Lung (tissue), 12 donors: Measurements from ENCODE around the gene RAB29. TPM values are rescaled to one million over a fixed set of nuclear protein-coding genes. Genes with fewer than 3 reads are reported as not detected.
A peak's percentile ranks its signal among the peaks of the same experiment; 100 is the strongest.

Experiments used
- ATAC-seq: fragments of 200-7000 bp; cut with Tn5 transposase; one replicate; pipeline ENCODE4 v1.9.1; 2020; ENCODE audit warnings: moderate number of reproducible peaks; ENCODE audit not compliant: insufficient read depth, low FRiP score
- DNase-seq, 3 donors: peaks; one replicate each; pipeline ENCODE4 v3.0.0-alpha.2; 2013 to 2017
- H3K27ac ChIP-seq, 2 donors: one replicate each; pipeline ENCODE4 v1.5.1; 2013; ENCODE audit warnings: mild to moderate bottlenecking in 2 of 2, moderate library complexity in 2 of 2, control low read depth in 1 of 2, inconsistent platforms in 1 of 2, low read depth in 1 of 2, low read length in 1 of 2
- H3K27me3 ChIP-seq, 3 donors: one replicate each; pipeline ENCODE4 v1.5.1; 2013; ENCODE audit warnings: low read length in 2 of 3; ENCODE audit not compliant: control insufficient read depth in 3 of 3, insufficient read depth in 3 of 3
- H3K36me3 ChIP-seq, 4 donors: one replicate each; pipeline ENCODE4 v1.5.1; 2013; ENCODE audit warnings: low read length in 4 of 4, mild to moderate bottlenecking in 1 of 4, moderate library complexity in 1 of 4; ENCODE audit not compliant: control insufficient read depth in 4 of 4, insufficient read depth in 4 of 4
- H3K4me1 ChIP-seq, 5 donors: one replicate each; pipeline ENCODE4 v1.5.1; 2013; ENCODE audit warnings: low read length in 5 of 5, mild to moderate bottlenecking in 2 of 5, moderate library complexity in 1 of 5; ENCODE audit not compliant: control insufficient read depth in 5 of 5, insufficient read depth in 5 of 5
- H3K4me3 ChIP-seq: one replicate; pipeline ENCODE4 v1.5.1; 2013; ENCODE audit warnings: mild to moderate bottlenecking, control low read depth, moderate library complexity
- H3K9ac ChIP-seq, 2 donors: one replicate each; pipeline ENCODE4 v1.5.1; 2013; ENCODE audit warnings: low read length in 2 of 2, control low read depth in 1 of 2; ENCODE audit not compliant: insufficient read depth in 1 of 2
- H3K9me3 ChIP-seq, 4 donors: one replicate each; pipeline ENCODE4 v1.5.1; 2013; ENCODE audit warnings: low read length in 3 of 4, mild to moderate bottlenecking in 1 of 4, moderate library complexity in 1 of 4; ENCODE audit not compliant: control insufficient read depth in 4 of 4, insufficient read depth in 3 of 4
- WGBS, 2 donors: extraction: QIAGEN DNeasy Blood & Tissue Kit; methylation state at CpG; one replicate each; pipeline ENCODE4 v1.1.7; 2013; 5-methylcytosine and 5-hydroxymethylcytosine counted together
- polyA plus RNA-seq, 2 donors: library from polyadenylated mRNA; stranded (reverse); fragments of 200-250 nt; gene quantifications; one replicate each; pipeline ENCODE4 v1.2.1, GENCODE V29; 2013
- total RNA-seq, 2 donors: library from RNA; depleted of rRNA in 1 of 2; stranded (reverse); fragments of >200 nt in 1 of 2; gene quantifications; one replicate each; pipeline ENCODE4 v1.2.1, GENCODE V29; 2014 to 2021
- TF ChIP-seq, protein P1 (sequence below): IDR thresholded peaks from 2 replicates; pipeline ENCODE4 v1.5.1; 2012; ENCODE audit warnings: mild to moderate bottlenecking; ENCODE audit errors: control extremely low read depth, extremely low read depth
- donor health status: control.
- donor health status: control.
- donor health status: Bipolar disorder and iron deficiency.
- donor health status: healthy.
- donor health status: DM: yes; HTN: yes; CAD: no.

Gene RAB29
- total and polyA plus RNA-seq, 4 donors, result 8.7 to 20.0 (median 15.5) TPM

DNA sequence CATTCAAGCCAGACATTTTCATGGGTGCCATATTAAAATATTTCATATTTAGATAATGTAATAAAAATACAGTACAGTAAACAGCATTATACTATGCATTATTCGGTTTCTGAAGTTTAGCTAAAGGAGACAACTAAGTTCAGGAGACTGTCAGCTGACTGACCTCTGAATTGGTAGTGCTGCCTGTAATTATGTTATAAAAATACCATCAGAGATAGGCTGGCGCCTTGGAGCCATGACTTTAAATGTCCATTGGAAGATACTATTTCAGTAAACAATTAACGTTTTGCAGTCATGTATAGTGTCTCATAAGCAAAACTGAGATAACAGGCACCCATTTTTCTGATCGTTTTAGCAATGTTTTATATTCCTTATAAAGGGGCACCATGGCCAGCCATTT, 11.3 kb upstream of the RAB29 start:
- no peak for DNase-seq
- H3K27me3 ChIP-seq, result no peaks in the 10 kb centered on the region
- H3K36me3 ChIP-seq, result peaks cover 3 to 9% (median 4%) of the 10 kb centered on the region in 4 donors
- no peaks in the 10 kb centered on the region for H3K9me3 ChIP-seq
- no peak overlapping the region for H3K27ac ChIP-seq
- peaks cover 0 to 8% (median 0%) of the 10 kb centered on the region in 5 donors for H3K4me1 ChIP-seq
- 64 to 69% methylated on average over 4 of the region's 4 CpGs for WGBS, 2 donors
- H3K4me3 ChIP-seq, result no peak overlapping the region
- no peak for ATAC-seq
- TF ChIP-seq, protein P1, sequence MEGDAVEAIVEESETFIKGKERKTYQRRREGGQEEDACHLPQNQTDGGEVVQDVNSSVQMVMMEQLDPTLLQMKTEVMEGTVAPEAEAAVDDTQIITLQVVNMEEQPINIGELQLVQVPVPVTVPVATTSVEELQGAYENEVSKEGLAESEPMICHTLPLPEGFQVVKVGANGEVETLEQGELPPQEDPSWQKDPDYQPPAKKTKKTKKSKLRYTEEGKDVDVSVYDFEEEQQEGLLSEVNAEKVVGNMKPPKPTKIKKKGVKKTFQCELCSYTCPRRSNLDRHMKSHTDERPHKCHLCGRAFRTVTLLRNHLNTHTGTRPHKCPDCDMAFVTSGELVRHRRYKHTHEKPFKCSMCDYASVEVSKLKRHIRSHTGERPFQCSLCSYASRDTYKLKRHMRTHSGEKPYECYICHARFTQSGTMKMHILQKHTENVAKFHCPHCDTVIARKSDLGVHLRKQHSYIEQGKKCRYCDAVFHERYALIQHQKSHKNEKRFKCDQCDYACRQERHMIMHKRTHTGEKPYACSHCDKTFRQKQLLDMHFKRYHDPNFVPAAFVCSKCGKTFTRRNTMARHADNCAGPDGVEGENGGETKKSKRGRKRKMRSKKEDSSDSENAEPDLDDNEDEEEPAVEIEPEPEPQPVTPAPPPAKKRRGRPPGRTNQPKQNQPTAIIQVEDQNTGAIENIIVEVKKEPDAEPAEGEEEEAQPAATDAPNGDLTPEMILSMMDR, result no peak
- H3K9ac ChIP-seq, result no peak overlapping the region

DNA sequence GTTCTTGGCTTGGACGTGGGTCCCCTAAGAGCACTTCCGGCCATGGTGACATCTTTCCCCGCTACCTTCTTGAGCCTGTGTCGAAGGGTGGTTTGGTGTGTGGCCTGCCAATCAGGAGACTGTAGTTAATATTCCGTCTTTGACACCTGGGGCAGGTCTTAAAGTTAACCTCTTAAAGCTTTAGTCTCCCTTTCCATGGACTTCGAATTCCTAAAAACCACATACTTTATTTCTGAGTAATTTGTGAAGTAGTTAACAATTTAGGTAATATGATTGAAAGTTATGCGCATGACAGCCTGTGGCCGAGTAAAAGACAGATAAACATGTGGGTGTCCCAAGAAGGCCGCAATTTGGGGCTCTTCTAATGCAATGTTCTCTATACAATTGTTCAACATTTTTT, 10.2 kb upstream of the RAB29 start:
- 94 to 95% methylated on average over 9 of the region's 9 CpGs for WGBS, 2 donors
- ATAC-seq (no peak), DNase-seq (no peak)
- Histone ChIP-seq H3K9me3 (no peaks in the 10 kb centered on the region), H3K9ac (no peak overlapping the region), H3K4me3 (no peak overlapping the region), H3K27me3 (no peaks in the 10 kb centered on the region), H3K4me1 (peaks cover 0 to 8% (median 0%) of the 10 kb centered on the region in 5 donors), H3K36me3 (peaks cover 0 to 8% (median 2%) of the 10 kb centered on the region in 4 donors), H3K27ac (no peak overlapping the region)
- TF ChIP-seq, protein P1, result no peak

DNA sequence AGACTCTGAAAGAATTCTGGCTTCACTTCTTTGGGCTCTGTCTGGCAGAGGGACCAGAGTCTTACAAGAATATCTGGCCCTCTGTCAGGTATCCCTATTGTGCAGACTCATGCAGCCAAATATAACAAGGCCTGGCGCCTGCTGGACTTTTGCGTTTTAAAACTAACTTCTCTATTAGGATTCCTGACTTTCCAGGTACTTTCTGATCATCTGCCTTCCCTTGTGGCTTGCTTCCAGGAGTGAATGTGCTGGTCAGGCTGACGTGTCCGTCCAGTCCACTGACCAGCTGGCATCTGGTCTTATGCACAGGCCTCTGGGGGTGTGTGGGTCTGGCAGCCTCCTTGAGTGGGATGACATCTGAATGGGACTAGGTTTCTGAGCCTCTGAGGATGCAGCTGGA, 8.6 kb upstream of the RAB29 start:
- 88 to 99% methylated on average over 4 of the region's 4 CpGs for WGBS, 2 donors
- Histone ChIP-seq H3K4me3 (no peak overlapping the region), H3K9ac (no peak overlapping the region), H3K36me3 (no peaks in the 10 kb centered on the region), H3K27me3 (no peaks in the 10 kb centered on the region), H3K4me1 (peaks cover 0 to 8% (median 0%) of the 10 kb centered on the region in 5 donors), H3K27ac (peak overlapping the region in 1 of 2 donors; percentile 43), H3K9me3 (no peaks in the 10 kb centered on the region)
- TF ChIP-seq, protein P1, result no peak
- DNase-seq, result no peak
- no peak for ATAC-seq

DNA sequence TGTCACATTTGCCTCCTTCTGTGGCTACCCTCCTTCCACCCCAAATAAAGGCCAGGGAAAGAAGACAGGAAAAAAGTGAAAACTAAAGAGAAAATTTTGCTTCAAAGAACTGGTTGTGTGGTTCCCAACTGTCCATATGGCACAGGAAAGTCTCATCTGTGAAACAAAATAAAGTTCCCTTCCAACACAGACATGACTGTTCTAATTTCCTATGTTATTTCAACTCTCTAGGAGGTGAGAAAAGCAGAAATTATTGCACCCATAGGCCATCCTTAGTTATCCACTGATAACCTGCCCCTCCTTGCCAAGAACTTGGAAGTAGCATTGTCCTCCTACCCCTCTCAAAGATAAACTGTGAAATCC, 8.1 kb upstream of the RAB29 start:
- H3K36me3 ChIP-seq, result no peaks in the 10 kb centered on the region
- H3K27ac ChIP-seq, result peak overlapping the region in 1 of 2 donors; percentile 43
- no peaks in the 10 kb centered on the region for H3K9me3 ChIP-seq
- TF ChIP-seq, protein P1, result no peak
- ATAC-seq (no peak), DNase-seq (no peak)
- no peak overlapping the region for H3K9ac ChIP-seq
- peaks cover 0 to 2% (median 0%) of the 10 kb centered on the region in 3 donors for H3K27me3 ChIP-seq
- H3K4me3 ChIP-seq, result no peak overlapping the region
- peaks cover 0 to 8% (median 0%) of the 10 kb centered on the region in 5 donors for H3K4me1 ChIP-seq
